Measurements from ENCODE around the gene ESD. TPM values are rescaled to one million over a fixed set of nuclear protein-coding genes. Genes with fewer than 3 reads are reported as not detected.
"Not testable (repeated sequence)": the region's sequence is repeated elsewhere in the genome, so short reads cannot be mapped to it uniquely, and the experiment has no call there.

The ESD gene
- total and polyA plus RNA-seq, 3 donors from 2014 or later, result 60.3 to 95.8 (median 65.4) TPM

DNA sequence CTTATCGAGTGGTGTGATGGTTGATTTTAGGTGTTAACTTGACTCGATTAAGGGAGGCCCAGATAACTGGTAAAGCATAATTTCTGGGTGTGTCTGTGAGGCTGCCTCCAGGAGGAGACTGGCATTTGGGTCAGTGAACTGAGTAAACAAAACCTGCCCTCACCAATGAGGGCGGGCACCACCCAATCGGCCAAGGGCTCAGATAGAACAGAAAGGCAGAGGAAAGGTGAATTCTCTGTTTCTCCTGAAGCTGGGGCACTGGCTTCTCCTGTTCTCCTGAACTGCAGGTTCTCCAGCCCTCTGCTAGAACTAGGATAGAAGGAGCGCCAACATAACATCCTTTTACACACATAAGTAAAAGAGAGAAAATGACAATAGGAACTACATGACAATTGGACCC, 35.1 kb downstream of the ESD start:
- H3K4me1 ChIP-seq, result no peaks in the 10 kb centered on the region
- TF ChIP-seq, protein P1, sequence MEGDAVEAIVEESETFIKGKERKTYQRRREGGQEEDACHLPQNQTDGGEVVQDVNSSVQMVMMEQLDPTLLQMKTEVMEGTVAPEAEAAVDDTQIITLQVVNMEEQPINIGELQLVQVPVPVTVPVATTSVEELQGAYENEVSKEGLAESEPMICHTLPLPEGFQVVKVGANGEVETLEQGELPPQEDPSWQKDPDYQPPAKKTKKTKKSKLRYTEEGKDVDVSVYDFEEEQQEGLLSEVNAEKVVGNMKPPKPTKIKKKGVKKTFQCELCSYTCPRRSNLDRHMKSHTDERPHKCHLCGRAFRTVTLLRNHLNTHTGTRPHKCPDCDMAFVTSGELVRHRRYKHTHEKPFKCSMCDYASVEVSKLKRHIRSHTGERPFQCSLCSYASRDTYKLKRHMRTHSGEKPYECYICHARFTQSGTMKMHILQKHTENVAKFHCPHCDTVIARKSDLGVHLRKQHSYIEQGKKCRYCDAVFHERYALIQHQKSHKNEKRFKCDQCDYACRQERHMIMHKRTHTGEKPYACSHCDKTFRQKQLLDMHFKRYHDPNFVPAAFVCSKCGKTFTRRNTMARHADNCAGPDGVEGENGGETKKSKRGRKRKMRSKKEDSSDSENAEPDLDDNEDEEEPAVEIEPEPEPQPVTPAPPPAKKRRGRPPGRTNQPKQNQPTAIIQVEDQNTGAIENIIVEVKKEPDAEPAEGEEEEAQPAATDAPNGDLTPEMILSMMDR (IDR thresholded peaks at IDR 0.05), result no peak
- TF ChIP-seq POLR2A (IDR thresholded peaks at IDR 0.05), result no peak
- WGBS, 2 donors, result 84 to 92% methylated on average over 5 of the region's 5 CpGs
- DNase-seq, result no peak
- H3K36me3 ChIP-seq (ENCODE audit: low read depth, missing control alignments), result no peaks in the 10 kb centered on the region
- H3K9me3 ChIP-seq, result no peaks in the 10 kb centered on the region
- no peak overlapping the region for H3K27ac ChIP-seq
- no peaks in the 10 kb centered on the region for H3K27me3 ChIP-seq
- intact Hi-C loops (cut with DNase I; ENCODE audit: low total_unique reads), result no loop called here
- no peak overlapping the region for H3K4me3 ChIP-seq

GRCh38 chr13:46761174-46761573, 35.8 kb downstream of the ESD start:
- intact Hi-C loops (cut with DNase I; ENCODE audit: low total_unique reads), result no loop called here
- DNase-seq, result no peak
- H3K4me1 ChIP-seq, result no peaks in the 10 kb centered on the region
- TF ChIP-seq, protein P1 (IDR thresholded peaks at IDR 0.05), result no peak
- no peak for TF ChIP-seq POLR2A (IDR thresholded peaks at IDR 0.05)
- no peaks in the 10 kb centered on the region for H3K27me3 ChIP-seq
- 94 to 97% methylated on average over 4 of the region's 4 CpGs for WGBS, 2 donors
- H3K9me3 ChIP-seq, result no peaks in the 10 kb centered on the region
- H3K27ac ChIP-seq, result no peak overlapping the region
- H3K36me3 ChIP-seq (ENCODE audit: low read depth, missing control alignments), result no peaks in the 10 kb centered on the region
- no peak overlapping the region for H3K4me3 ChIP-seq

GRCh38 chr13:46759846-46760245, 37.1 kb downstream of the ESD start:
- intact Hi-C loops (cut with DNase I; ENCODE audit: low total_unique reads), result no loop called here
- Histone ChIP-seq H3K27ac (no peak overlapping the region), H3K9me3 (no peaks in the 10 kb centered on the region), H3K4me3 (no peak overlapping the region), H3K4me1 (no peaks in the 10 kb centered on the region), H3K36me3 (ENCODE audit: low read depth, missing control alignments) (no peaks in the 10 kb centered on the region), H3K27me3 (no peaks in the 10 kb centered on the region)
- TF ChIP-seq, protein P1 (IDR thresholded peaks at IDR 0.05), result no peak
- no peak for TF ChIP-seq POLR2A (IDR thresholded peaks at IDR 0.05)
- WGBS, 2 donors, result 26 to 33% methylated on average over 2 of the region's 2 CpGs
- no peak for DNase-seq

DNA sequence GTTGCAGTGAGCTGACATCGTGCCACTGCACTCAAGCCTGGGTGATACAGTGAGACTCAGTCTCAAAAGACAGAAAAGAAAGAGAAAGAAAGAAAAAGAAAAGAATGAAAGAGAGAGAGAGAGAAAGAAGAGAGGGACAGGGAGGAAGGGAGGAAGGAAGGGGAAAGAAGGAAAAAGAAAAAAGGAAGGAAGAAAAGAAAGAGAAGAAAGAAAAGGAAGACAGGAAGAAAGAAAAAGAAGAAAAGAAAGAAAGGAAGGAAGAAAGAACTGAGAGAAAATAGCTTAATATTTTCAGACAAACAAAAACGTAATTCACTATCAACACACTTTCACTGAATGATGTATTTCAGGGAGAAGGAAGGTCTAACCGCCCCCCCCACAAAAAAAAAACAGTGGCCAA, 39.3 kb downstream of the ESD start:
- no peaks in the 10 kb centered on the region for H3K27me3 ChIP-seq
- H3K36me3 ChIP-seq (ENCODE audit: low read depth, missing control alignments), result no peaks in the 10 kb centered on the region
- H3K4me1 ChIP-seq, result no peaks in the 10 kb centered on the region
- no peak overlapping the region for H3K4me3 ChIP-seq
- DNase-seq, result no peak
- WGBS, 2 donors, result 53 to 55% methylated on average over 3 of the region's 3 CpGs
- H3K9me3 ChIP-seq, result no peaks in the 10 kb centered on the region
- TF ChIP-seq, protein P1 (IDR thresholded peaks at IDR 0.05), result no peak
- no peak for TF ChIP-seq POLR2A (IDR thresholded peaks at IDR 0.05)
- H3K27ac ChIP-seq, result no peak overlapping the region
- intact Hi-C loops (cut with DNase I; ENCODE audit: low total_unique reads), result no loop called here

GRCh38 chr13:46756977-46757376, 40.0 kb downstream of the ESD start:
- Histone ChIP-seq H3K4me3 (no peak overlapping the region), H3K9me3 (no peaks in the 10 kb centered on the region), H3K27me3 (no peaks in the 10 kb centered on the region), H3K27ac (no peak overlapping the region), H3K4me1 (no peaks in the 10 kb centered on the region), H3K36me3 (ENCODE audit: low read depth, missing control alignments) (no peaks in the 10 kb centered on the region)
- DNase-seq, result no peak
- 46 to 56% methylated on average over 4 of the region's 4 CpGs for WGBS, 2 donors
- no peak for TF ChIP-seq POLR2A (IDR thresholded peaks at IDR 0.05)
- TF ChIP-seq, protein P1 (IDR thresholded peaks at IDR 0.05), result no peak
- intact Hi-C loops (cut with DNase I; ENCODE audit: low total_unique reads), result no loop called here

DNA sequence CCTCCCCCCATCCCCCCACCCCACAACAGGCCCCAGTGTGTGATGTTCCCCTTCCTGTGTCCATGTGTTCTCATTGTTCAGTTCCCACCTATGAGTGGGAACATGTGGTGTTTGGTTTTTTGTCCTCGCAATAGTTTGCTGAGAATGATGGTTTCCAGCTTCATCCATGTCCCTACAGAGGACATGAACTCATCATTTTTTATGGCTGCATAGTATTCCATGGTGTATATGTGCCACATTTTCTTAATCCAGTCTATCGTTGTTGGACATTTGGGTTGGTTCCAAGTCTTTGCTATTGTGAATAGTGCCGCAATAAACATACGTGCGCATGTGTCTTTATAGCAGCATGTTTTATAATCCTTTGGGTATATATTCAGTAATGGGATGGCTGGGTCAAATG, 41.5 kb downstream of the ESD start:
- not testable (repeated sequence) for H3K27ac ChIP-seq

More for the DNA sequence above, 41.5 kb downstream of the ESD start:
- DNase-seq; H3K4me3 ChIP-seq; H3K27me3 ChIP-seq; intact Hi-C loops (cut with DNase I; ENCODE audit: low total_unique reads); H3K9me3 ChIP-seq; H3K4me1 ChIP-seq; H3K36me3 ChIP-seq (ENCODE audit: low read depth, missing control alignments): not testable (repeated sequence)
- 88 to 100% methylated on average over 1 to 5 of the region's 5 CpGs for WGBS, 2 donors

Measured in testis (tissue), 3 donors.